NB4 (cell line): Measurements from ENCODE around the gene AP3S1.

Experiments used
- POLR2A ChIP-seq: IDR thresholded peaks from 2 replicates; pipeline ENCODE4 v1.6.1; 2011; ENCODE audit warnings: mild to moderate bottlenecking; ENCODE audit not compliant: insufficient read length; ENCODE audit errors: extremely low read depth
- TF ChIP-seq, protein P1 (sequence below): IDR thresholded peaks from one replicate; pipeline ENCODE4 v1.5.1; 2012; ENCODE audit warnings: low read depth, low read length
- TF ChIP-seq, protein P2 (sequence below): IDR thresholded peaks from 2 replicates; pipeline ENCODE4 v1.6.1; 2011; ENCODE audit warnings: low read depth, low read length

DNA sequence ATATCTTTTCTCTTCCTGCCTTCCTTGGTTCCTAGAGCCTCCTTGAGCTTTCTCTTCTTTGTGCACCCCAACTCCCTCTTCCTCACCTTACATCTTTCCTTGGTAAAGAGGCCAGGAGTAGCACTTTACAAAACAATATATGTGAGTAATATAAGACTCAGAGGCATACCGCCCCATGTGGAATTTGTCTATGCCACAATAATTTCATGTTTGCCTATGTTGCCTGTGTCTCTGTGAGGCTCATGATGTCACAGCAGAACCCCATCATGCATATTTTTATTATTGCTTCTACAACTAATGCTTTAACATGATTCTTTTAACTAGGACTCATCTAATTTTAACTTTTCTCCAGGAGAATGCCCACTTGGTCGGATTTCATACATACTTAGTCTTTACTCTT, 105.5 kb downstream of the AP3S1 start:
- TF ChIP-seq, protein P1, sequence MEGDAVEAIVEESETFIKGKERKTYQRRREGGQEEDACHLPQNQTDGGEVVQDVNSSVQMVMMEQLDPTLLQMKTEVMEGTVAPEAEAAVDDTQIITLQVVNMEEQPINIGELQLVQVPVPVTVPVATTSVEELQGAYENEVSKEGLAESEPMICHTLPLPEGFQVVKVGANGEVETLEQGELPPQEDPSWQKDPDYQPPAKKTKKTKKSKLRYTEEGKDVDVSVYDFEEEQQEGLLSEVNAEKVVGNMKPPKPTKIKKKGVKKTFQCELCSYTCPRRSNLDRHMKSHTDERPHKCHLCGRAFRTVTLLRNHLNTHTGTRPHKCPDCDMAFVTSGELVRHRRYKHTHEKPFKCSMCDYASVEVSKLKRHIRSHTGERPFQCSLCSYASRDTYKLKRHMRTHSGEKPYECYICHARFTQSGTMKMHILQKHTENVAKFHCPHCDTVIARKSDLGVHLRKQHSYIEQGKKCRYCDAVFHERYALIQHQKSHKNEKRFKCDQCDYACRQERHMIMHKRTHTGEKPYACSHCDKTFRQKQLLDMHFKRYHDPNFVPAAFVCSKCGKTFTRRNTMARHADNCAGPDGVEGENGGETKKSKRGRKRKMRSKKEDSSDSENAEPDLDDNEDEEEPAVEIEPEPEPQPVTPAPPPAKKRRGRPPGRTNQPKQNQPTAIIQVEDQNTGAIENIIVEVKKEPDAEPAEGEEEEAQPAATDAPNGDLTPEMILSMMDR: no peak
- TF ChIP-seq POLR2A: no peak
- TF ChIP-seq, protein P2, sequence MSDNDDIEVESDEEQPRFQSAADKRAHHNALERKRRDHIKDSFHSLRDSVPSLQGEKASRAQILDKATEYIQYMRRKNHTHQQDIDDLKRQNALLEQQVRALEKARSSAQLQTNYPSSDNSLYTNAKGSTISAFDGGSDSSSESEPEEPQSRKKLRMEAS: no peak
